Left ventricle myocardium inferior (tissue), 1 donor: ENCODE data around the gene AIF1L. TPM values are rescaled to one million over a fixed set of nuclear protein-coding genes. Genes with fewer than 3 reads are reported as not detected.
A peak's percentile ranks its signal among the peaks of the same experiment; 100 is the strongest.

Source experiments
- DNase-seq: peaks from one replicate; pipeline ENCODE4 v3.0.0-alpha.2; 2020
- H3K27ac ChIP-seq: fragments of 200-600 bp; replicated peaks from 2 replicates; pipeline ENCODE4 v1.8.0; 2021
- H3K27me3 ChIP-seq: fragments of 200-600 bp; 2 replicates; pipeline ENCODE4 v1.8.0; 2021; ENCODE audit warnings: low read depth
- H3K36me3 ChIP-seq: fragments of 200-600 bp; 2 replicates; pipeline ENCODE4 v1.8.0; 2021
- H3K4me1 ChIP-seq: fragments of 200-600 bp; 2 replicates; pipeline ENCODE4 v1.8.0; 2021
- H3K4me3 ChIP-seq: fragments of 200-600 bp; 2 replicates; pipeline ENCODE4 v1.8.0; 2021; ENCODE audit warnings: mild to moderate bottlenecking, moderate library complexity
- H3K9me3 ChIP-seq: fragments of 200-600 bp; replicated peaks from 2 replicates; pipeline ENCODE4 v1.8.0; 2021
- intact Hi-C: fragments of 100-400 bp; cut with micrococcal nuclease; formaldehyde crosslinking; loops from one replicate; pipeline ENCODE4 v1.11.0; 2022
- total RNA-seq: library from RNA; stranded (reverse); fragmentation: NEBNext Ultra II Directional; extraction: Animal tissue kit (Norgen Biotek cat#: 25700); gene quantifications from one replicate; pipeline ENCODE4 v1.2.1, GENCODE V29; 2021
- TF ChIP-seq, protein P1 (sequence below): fragments of 200-600 bp; IDR thresholded peaks from 2 replicates; pipeline ENCODE4 v1.8.0; 2021; ENCODE audit warnings: antibody characterized with exemption, mild to moderate bottlenecking, borderline replicate concordance
- donor health status: DM: no; HTN: yes; CAD: no; lungs with severe emphysema.

The AIF1L gene
- total RNA-seq, 1 donor from 2014 or later, result 16.5 TPM

DNA sequence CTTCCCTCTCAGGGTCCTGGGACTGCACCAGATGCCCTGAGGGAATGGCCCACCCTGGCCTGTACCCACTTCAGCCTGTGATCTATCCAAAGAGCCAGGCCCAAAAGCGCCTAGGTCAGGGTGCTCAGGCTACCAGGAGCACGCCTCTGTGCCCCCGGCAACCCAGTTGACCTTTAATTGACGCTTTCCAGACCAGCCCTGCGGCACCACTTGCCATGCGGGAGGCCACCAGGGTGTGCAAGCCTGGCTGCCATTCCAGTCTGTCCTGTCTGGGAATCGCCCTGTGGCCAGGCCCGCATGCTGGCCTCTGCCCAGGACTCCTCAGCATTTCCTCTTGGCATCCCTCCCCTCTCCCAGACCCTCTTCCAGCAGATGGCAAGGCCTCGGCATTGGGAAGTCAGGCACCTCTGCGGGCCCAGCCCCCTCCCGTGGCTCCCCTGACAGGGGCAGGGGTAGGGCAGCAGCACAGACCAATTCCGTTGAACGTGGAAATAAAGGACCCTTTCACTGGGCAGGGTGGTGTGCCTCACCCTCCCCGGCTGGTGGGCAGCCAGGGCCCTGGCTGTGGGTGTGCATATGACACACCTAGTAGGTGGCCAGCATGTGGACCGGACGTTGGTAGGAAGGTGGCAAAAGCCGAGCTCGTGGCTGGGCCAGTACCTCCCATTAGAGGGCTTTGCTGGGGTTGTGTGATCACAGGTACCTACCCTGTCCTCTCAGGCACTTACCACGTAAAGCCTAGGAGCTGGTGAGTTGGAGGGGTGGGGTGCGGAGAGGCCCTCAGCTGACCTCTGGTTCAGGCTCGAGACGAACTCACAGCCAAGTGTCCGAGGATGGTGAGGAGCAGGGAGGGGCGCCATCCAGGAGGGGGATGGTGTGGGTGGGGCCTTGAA lies 3.5 kb upstream of the AIF1L start:
- Histone ChIP-seq H3K4me3 (no peak overlapping the region), H3K27ac (no peak overlapping the region), H3K36me3 (no peaks in the 10 kb centered on the region), H3K27me3 (peaks cover 56% of the 10 kb centered on the region), H3K9me3 (no peaks in the 10 kb centered on the region), H3K4me1 (peaks cover 31% of the 10 kb centered on the region)
- intact Hi-C loops, result no loop called here
- no peak for DNase-seq
- TF ChIP-seq, protein P1, sequence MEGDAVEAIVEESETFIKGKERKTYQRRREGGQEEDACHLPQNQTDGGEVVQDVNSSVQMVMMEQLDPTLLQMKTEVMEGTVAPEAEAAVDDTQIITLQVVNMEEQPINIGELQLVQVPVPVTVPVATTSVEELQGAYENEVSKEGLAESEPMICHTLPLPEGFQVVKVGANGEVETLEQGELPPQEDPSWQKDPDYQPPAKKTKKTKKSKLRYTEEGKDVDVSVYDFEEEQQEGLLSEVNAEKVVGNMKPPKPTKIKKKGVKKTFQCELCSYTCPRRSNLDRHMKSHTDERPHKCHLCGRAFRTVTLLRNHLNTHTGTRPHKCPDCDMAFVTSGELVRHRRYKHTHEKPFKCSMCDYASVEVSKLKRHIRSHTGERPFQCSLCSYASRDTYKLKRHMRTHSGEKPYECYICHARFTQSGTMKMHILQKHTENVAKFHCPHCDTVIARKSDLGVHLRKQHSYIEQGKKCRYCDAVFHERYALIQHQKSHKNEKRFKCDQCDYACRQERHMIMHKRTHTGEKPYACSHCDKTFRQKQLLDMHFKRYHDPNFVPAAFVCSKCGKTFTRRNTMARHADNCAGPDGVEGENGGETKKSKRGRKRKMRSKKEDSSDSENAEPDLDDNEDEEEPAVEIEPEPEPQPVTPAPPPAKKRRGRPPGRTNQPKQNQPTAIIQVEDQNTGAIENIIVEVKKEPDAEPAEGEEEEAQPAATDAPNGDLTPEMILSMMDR, result no peak

DNA sequence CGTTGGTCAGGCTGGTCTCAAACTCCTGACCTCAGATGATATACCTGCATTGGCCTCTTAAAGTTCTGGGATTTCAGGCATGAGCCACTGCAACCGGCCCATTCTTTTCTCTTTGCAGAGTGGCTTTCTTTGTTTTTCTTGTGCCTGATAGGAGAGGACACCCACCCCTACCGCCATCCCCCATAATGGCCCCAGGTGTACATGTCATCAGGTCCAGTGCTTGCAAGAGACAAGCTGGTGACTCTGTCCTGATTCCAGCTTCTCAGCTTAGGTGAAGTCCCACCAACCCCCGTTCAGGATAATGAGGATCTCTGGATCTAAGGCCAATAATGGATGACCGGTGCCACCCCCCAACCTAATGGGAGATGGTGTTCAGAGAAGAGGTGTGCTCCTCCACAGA lies 2.3 kb upstream of the AIF1L start:
- Histone ChIP-seq H3K27me3 (peaks cover 67% of the 10 kb centered on the region), H3K36me3 (no peaks in the 10 kb centered on the region), H3K4me3 (no peak overlapping the region), H3K9me3 (no peaks in the 10 kb centered on the region), H3K4me1 (peaks cover 43% of the 10 kb centered on the region), H3K27ac (no peak overlapping the region)
- DNase-seq, result no peak
- TF ChIP-seq, protein P1, result no peak
- intact Hi-C loops, result no loop called here

DNA sequence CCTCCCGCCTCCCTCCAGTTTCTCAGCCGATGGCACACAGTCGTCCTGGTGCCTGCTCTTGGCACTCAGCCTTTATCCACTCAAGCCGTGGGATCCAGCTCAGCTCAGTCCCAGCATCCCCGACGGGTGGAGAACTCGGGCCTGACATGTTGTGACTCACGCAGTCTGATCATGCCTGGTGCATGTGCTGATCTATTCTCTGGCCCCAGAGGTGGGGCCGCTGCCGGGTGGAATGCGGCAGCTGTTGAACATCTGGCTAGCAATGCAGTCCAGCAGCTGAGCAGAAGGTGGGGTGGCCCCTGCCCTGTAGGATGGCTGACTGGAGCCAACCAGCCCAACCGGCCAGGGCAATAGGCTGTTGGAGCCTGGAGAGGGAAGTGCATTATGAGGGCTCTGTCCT lies 1.7 kb upstream of the AIF1L start:
- Histone ChIP-seq H3K9me3 (no peaks in the 10 kb centered on the region), H3K4me1 (peaks cover 48% of the 10 kb centered on the region), H3K27me3 (peaks cover 71% of the 10 kb centered on the region), H3K36me3 (no peaks in the 10 kb centered on the region), H3K4me3 (no peak overlapping the region), H3K27ac (peak overlapping the region; percentile 87)
- peak; percentile 62 for DNase-seq
- intact Hi-C loops, result no loop called here
- TF ChIP-seq, protein P1, result no peak

DNA sequence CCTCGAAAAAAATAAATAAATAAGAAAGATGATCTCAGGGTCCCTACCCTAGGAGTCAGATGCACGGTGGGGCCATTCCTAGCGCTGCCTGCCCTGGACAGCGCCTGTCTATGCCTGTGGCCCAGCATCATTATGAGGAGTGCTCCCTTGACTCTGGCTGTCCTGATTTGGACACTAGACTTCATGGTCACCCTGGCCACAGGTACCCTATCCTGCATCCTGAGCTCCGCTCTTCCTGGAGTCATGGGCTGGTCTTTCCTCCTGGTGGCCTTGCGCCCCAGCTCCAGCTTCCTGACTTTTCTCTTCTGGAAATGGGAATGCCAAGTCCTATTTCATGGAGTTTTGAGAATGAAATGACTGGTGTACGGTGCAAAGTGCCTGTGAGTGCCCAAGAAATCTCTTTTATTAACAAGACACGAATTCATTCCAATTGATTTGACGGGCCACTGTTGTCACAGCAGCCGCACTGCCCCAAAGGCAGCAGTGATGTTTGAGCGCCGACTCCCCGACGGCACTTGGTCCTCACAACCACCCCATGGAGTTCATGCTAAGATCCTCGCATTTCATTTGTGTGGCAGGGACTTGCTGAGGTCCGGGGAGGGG lies 564 bp upstream of the AIF1L start:
- intact Hi-C loops, result no loop called here
- Histone ChIP-seq H3K4me1 (peaks cover 58% of the 10 kb centered on the region), H3K27me3 (peaks cover 71% of the 10 kb centered on the region), H3K9me3 (no peaks in the 10 kb centered on the region), H3K27ac (peak overlapping the region; percentile 87), H3K36me3 (no peaks in the 10 kb centered on the region), H3K4me3 (peak overlapping the region; percentile 78)
- TF ChIP-seq, protein P1, result no peak
- no peak for DNase-seq

DNA sequence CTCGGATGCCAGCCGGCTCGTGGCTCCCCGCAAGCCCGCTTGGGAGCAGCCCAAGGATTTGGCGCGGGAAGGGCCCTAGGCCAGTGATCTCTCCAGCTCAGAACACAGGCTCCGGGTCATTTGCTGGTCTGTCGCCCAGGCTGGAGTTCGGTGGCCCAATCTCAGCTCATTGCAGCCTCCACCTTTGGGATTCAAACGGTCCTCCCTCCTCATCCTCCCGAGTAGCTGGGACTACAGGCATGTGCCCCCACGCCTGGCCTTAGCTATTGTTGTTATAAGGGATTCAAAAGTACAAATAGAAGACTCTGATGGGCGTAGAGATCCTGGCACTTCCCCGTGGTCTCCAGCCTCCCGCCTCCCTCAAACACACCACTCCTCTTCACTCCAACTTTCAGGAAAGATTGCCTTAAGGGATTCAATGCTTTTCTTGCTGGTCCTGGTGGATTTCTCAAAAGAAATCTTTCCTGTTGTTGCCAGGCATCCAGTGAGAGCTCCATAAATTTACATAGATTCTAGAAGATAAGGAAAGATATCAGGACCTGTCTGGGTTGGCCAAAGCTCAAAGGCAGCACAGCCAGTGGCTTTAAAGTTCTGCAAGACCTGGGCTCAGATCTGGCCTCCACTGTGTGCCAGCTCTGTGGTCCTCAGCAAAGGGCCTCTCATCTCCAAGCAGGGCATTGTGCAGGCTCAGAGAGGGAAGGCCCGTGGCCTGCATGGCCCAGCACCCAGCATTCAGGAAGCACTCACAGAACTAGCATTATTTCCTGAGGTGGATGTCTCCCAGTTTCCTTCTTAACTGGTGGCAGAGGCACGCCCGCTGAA lies 1.0 kb downstream of the AIF1L start:
- peaks cover 74% of the 10 kb centered on the region for H3K4me1 ChIP-seq
- TF ChIP-seq, protein P1, result no peak
- H3K27ac ChIP-seq, result peak overlapping the region; percentile 87
- no peaks in the 10 kb centered on the region for H3K36me3 ChIP-seq
- H3K9me3 ChIP-seq, result no peaks in the 10 kb centered on the region
- H3K27me3 ChIP-seq, result peaks cover 70% of the 10 kb centered on the region
- intact Hi-C loops, result no loop called here
- peak overlapping the region; percentile 78 for H3K4me3 ChIP-seq
- DNase-seq, result no peak
